Loucy (cell line): ENCODE measurements around the gene SMG7.

Source experiments
- H2AFZ ChIP-seq: fragments of 200-600 bp; sonication (generic); 2 replicates; pipeline ENCODE4 v1.6.0; 2016; ENCODE audit warnings: antibody characterized with exemption, mild to moderate bottlenecking, low read length, moderate library complexity
- H3F3A ChIP-seq: fragments of 200-600 bp; 2 replicates; pipeline ENCODE4 v1.6.0; 2016; ENCODE audit warnings: antibody characterized with exemption, low read depth, mild to moderate bottlenecking
- H3K27me3 ChIP-seq: fragments of 200-600 bp; sonication (generic); 2 replicates; pipeline ENCODE4 v1.6.1; 2014; ENCODE audit warnings: low read length, mild to moderate bottlenecking; ENCODE audit not compliant: insufficient read depth, poor library complexity, severe bottlenecking
- H3K36me3 ChIP-seq: fragments of 200-600 bp; sonication (generic); 2 replicates; pipeline ENCODE4 v1.6.1; 2016; ENCODE audit warnings: low read length; ENCODE audit not compliant: insufficient read depth
- H3K4me1 ChIP-seq: fragments of 200-600 bp; sonication (generic); 2 replicates; pipeline ENCODE4 v1.5.1; 2014; ENCODE audit warnings: low read length, mild to moderate bottlenecking; ENCODE audit not compliant: insufficient read depth, poor library complexity, severe bottlenecking
- H3K4me2 ChIP-seq: fragments of 200-600 bp; sonication (generic); 2 replicates; pipeline ENCODE4 v1.6.0; 2014; ENCODE audit warnings: antibody characterized with exemption, low read length, low read depth, mild to moderate bottlenecking; ENCODE audit not compliant: poor library complexity, severe bottlenecking
- H3K4me3 ChIP-seq: fragments of 200-600 bp; sonication (generic); 2 replicates; pipeline ENCODE4 v1.5.1; 2014; ENCODE audit warnings: low read length, mild to moderate bottlenecking, mixed read lengths; ENCODE audit not compliant: poor library complexity, severe bottlenecking
- H3K79me2 ChIP-seq: fragments of 200-600 bp; sonication (generic); 2 replicates; pipeline ENCODE4 v1.6.1; 2014; ENCODE audit warnings: low read length; ENCODE audit not compliant: insufficient read depth
- H3K9ac ChIP-seq: fragments of 200-600 bp; sonication (generic); 2 replicates; pipeline ENCODE4 v1.6.0; 2014; ENCODE audit warnings: mild to moderate bottlenecking, low read depth, low read length, moderate library complexity; ENCODE audit not compliant: poor library complexity, severe bottlenecking
- H3K9me2 ChIP-seq: fragments of 200-600 bp; sonication (generic); replicated peaks from 2 replicates; pipeline ENCODE4 v1.6.1; 2016; ENCODE audit warnings: low read depth, low read length, mixed read lengths
- H3K9me3 ChIP-seq: fragments of 200-600 bp; sonication (generic); 2 replicates; pipeline ENCODE4 v1.6.1; 2014; ENCODE audit warnings: mild to moderate bottlenecking, antibody characterized with exemption, low read length, low read depth; ENCODE audit not compliant: insufficient read depth
- H4K20me1 ChIP-seq: fragments of 200-600 bp; sonication (generic); 2 replicates; pipeline ENCODE4 v1.6.0; 2014; ENCODE audit warnings: antibody characterized with exemption, low read length, mild to moderate bottlenecking; ENCODE audit not compliant: insufficient read depth, poor library complexity, severe bottlenecking
- EZH2phosphoT487 ChIP-seq: fragments of 200-600 bp; IDR thresholded peaks from 2 replicates; pipeline ENCODE4 v1.6.1; 2018; ENCODE audit warnings: antibody characterized with exemption, mild to moderate bottlenecking, moderate library complexity, borderline replicate concordance
- TF ChIP-seq, protein P1 (sequence below): fragments of 200-600 bp; sonication (generic); conservative IDR thresholded peaks from 2 replicates; pipeline ENCODE4 v1.5.1; 2014; ENCODE audit warnings: mild to moderate bottlenecking, antibody characterized with exemption, low read length

Gene SMG7

GRCh38 chr1:183544598-183545297, 72.4 kb downstream of the SMG7 start:
- no peak overlapping the region for H3K4me3 ChIP-seq
- H3K9me2 ChIP-seq = no peaks in the 10 kb centered on the region
- no peaks in the 10 kb centered on the region for H3K4me1 ChIP-seq
- H3K9ac ChIP-seq = no peak overlapping the region
- H3K36me3 ChIP-seq = peaks cover 96% of the 10 kb centered on the region
- no peak overlapping the region for H3K4me2 ChIP-seq
- H2AFZ ChIP-seq = no peak overlapping the region
- H3F3A ChIP-seq = 0 out of 2 replicates have a peak, but pooled peaks cover 3% of the 10 kb centered on the region
- no peaks in the 10 kb centered on the region for H3K27me3 ChIP-seq
- H4K20me1 ChIP-seq = no peaks in the 10 kb centered on the region
- H3K79me2 ChIP-seq = no peaks in the 10 kb centered on the region
- no peak for TF ChIP-seq EZH2phosphoT487
- TF ChIP-seq, protein P1, sequence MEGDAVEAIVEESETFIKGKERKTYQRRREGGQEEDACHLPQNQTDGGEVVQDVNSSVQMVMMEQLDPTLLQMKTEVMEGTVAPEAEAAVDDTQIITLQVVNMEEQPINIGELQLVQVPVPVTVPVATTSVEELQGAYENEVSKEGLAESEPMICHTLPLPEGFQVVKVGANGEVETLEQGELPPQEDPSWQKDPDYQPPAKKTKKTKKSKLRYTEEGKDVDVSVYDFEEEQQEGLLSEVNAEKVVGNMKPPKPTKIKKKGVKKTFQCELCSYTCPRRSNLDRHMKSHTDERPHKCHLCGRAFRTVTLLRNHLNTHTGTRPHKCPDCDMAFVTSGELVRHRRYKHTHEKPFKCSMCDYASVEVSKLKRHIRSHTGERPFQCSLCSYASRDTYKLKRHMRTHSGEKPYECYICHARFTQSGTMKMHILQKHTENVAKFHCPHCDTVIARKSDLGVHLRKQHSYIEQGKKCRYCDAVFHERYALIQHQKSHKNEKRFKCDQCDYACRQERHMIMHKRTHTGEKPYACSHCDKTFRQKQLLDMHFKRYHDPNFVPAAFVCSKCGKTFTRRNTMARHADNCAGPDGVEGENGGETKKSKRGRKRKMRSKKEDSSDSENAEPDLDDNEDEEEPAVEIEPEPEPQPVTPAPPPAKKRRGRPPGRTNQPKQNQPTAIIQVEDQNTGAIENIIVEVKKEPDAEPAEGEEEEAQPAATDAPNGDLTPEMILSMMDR = no peak
- H3K9me3 ChIP-seq = no peaks in the 10 kb centered on the region

DNA sequence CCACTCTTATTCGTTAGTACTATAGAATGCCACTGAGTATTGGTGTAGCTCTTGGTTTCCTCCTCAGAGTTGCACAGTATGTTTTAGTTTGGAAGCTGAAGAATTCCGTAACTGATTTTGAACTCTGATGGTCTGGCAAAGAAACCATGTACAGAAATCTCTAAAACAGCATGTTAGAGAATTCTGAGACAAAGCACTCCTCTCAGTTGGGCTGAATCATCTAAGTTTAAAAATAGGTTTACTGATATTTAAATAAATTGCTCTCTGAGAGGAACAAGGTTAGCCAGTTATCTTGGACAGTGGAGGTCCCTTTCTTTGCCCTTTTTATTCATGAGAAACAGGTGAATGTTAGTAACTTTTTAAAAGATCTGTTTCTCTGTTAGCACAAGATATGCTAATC, 74.1 kb downstream of the SMG7 start:
- H3K9me2 ChIP-seq = no peaks in the 10 kb centered on the region
- TF ChIP-seq, protein P1 = no peak
- no peak for TF ChIP-seq EZH2phosphoT487
- no peaks in the 10 kb centered on the region for H4K20me1 ChIP-seq
- H3F3A ChIP-seq = 0 out of 2 replicates have a peak, but pooled peaks cover 3% of the 10 kb centered on the region
- no peaks in the 10 kb centered on the region for H3K27me3 ChIP-seq
- H3K4me2 ChIP-seq = no peak overlapping the region
- H3K36me3 ChIP-seq = peaks cover 96% of the 10 kb centered on the region
- H3K4me1 ChIP-seq = no peaks in the 10 kb centered on the region
- no peaks in the 10 kb centered on the region for H3K9me3 ChIP-seq
- H3K79me2 ChIP-seq = no peaks in the 10 kb centered on the region
- no peak overlapping the region for H3K9ac ChIP-seq
- H2AFZ ChIP-seq = no peak overlapping the region
- H3K4me3 ChIP-seq = no peak overlapping the region

- no peak overlapping the region for H3K4me2 ChIP-seq
- peaks cover 98% of the 10 kb centered on the region for H3K36me3 ChIP-seq
These were observed 75.8 kb downstream of the SMG7 start for GRCh38 chr1:183548116-183548515.

More at GRCh38 chr1:183548116-183548515, 75.8 kb downstream of the SMG7 start:
- H4K20me1 ChIP-seq = no peaks in the 10 kb centered on the region
- no peaks in the 10 kb centered on the region for H3K9me3 ChIP-seq
- no peak overlapping the region for H3K9ac ChIP-seq
- H3K9me2 ChIP-seq = no peaks in the 10 kb centered on the region
- H3K27me3 ChIP-seq = no peaks in the 10 kb centered on the region
- no peaks in the 10 kb centered on the region for H3K79me2 ChIP-seq
- H3K4me1 ChIP-seq = no peaks in the 10 kb centered on the region
- H3K4me3 ChIP-seq = no peak overlapping the region
- TF ChIP-seq EZH2phosphoT487 = no peak
- TF ChIP-seq, protein P1 = no peak
- no peak overlapping the region for H2AFZ ChIP-seq
- no peaks in the 10 kb centered on the region for H3F3A ChIP-seq
